Stimulated activated CD4-positive, alpha-beta T cell treated with anti-CD3 and anti-CD28 coated beads, Interleukin-1b, Interleukin-23, amount 100 ng/mL, for 24 hours (primary cell): ENCODE results near the gene TRIM17.

Experiments
- DNase-seq, 4 experiments: peaks; one replicate each; pipeline ENCODE4 v3.0.0-alpha.2; 2020; ENCODE audit warnings: low read depth in 4 of 4, low spot score in 1 of 4

The TRIM17 gene

DNA sequence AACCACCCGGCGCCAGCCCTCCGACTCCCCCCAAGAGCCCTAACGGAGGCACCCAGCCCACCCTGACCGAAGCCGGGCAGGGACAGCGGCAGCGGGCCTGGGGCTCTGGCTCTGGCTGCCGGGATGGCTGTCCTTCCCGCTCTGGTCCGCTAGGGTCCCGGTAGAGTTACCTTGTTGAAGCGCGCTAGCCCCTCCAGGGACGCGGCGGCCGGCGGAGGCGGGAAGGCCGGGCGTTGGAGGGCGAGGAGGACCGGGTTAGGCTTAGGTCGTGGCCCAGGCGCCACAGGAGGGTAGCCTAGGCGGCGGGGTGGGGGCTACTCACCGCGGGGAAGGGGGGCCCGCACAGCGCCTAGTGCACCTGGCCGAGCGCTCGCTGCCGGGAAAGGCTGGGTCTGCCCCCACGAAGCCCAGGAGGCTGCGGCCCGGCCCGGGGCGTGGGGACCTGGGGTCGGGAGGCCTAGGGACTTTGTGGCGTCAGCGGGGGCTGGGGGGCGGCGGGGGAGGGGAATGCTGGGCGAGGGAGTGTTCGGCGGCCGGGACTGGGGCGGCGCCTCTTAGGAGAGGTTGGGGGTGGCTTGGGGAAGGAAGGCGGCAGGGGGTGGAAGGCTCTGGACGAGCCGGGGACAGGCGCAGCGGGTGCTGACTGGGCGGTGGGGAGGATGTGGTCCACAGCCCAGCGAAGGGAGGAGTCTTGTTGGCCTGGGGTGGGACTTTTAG lies at the start of gene TRIM17:
Gene TRIM17, minus strand, starts transcription at position 645 of the 717 bp plus-strand sequence. CDS start 1,789 bp downstream, outside the sequence.
- DNase-seq = peak in 1 of 4 experiments; percentile 32

- DNase-seq = no peak
These were observed 49.0 kb upstream of the TRIM17 start for GRCh38 chr1:228465571-228466146.

DNA sequence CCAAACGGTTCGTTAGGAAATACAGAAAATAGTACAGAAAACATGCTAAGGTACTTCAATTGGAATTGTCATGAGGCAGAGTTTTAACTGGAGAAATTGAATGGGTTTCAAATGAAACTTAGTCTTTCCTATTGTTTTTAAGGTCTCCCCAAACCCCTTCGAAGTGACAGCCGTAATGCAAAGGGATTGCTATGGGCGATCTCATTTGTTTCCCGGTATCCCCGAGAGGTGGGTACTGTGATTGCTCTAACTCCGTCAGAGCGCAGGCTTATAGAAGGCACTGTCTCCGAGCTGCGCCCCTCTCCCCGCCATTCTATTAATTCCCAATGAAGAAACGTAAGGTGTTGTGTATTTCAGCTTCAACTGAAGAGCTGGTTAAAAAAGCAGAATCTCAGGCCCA lies 48.5 kb upstream of the TRIM17 start:
- DNase-seq = no peak

DNA sequence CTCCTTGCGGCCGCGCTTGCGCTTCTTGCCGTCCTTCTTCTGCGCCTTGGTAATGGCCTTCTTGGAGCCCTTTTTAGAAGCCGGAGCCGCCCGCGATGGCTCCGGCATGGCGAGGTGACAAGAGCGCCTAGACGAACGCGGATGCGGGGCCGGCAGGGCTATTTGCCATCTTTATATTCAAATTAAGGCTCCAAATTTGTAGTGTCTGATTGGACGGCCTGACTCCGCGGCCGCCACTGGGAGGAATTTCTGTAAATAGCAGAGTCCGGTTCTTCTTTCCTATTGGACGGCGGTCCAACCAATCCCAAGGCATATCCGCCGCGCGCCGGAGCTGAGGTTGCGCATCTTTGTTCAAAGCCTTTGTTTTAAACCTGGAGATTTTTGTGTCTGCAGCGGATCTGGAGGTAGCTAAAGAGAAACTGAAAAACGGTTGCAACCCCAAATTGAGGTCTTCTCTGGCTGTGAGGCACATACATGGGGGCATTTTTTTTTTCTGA lies 47.9 kb upstream of the TRIM17 start:
- peak; percentile 63 to 81 (median 70) for DNase-seq

- peak in 2 of 4 experiments; percentile 22 to 65 for DNase-seq
These were observed 47.1 kb upstream of the TRIM17 start for GRCh38 chr1:228463559-228464455.

DNA sequence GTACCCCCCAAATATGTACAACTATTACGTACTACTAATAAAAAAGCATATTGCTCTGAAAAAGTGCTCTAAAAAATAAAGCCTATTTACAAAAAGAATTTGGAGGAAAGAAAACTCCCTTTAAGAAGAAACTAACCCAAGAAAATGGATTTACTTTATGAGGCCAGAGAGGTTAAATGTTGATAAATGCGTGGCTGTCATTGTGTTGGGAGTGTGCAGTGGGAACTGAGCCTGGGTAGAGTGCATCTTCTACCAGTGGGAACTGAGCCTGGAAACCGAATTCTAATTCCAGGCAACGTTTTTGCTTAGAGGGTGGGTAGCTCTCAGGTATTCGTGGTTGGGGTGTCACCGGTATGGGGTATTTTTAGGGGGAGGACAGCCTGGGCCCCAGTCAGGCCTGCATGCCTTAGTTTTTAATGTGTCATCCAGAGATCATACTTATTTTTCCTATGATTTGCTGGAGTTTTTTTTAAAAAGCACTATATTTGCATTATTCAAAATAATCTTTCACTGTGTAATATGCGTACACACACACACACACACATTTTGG lies 46.4 kb upstream of the TRIM17 start:
- DNase-seq = no peak

GRCh38 chr1:228462560-228462959 lies 45.9 kb upstream of the TRIM17 start:
- DNase-seq = no peak

DNA sequence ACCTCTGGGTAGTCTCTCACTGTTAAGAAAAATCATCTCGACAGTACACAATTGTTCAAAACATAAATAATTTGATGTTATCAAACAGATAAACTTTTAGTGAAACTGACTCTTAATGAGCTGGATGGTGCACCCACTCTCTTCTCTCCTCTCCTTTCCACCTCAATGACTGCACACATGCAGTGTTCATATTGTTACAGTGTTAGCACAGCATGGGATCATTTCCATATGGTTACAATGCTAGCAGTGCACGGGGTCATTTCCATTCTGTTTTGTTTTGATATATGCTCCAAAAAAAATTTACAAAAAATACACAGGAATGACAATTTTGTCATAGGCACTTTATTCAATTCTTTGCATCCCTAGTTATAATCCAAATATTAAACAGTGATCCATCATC lies 44.2 kb upstream of the TRIM17 start:
- DNase-seq = no peak

GRCh38 chr1:228459091-228459993 lies 42.7 kb upstream of the TRIM17 start:
- DNase-seq = peak in 2 of 4 experiments; percentile 18 to 39

GRCh38 chr1:228457396-228458176 lies 40.9 kb upstream of the TRIM17 start:
- DNase-seq = peak; percentile 52 to 72 (median 68)

DNA sequence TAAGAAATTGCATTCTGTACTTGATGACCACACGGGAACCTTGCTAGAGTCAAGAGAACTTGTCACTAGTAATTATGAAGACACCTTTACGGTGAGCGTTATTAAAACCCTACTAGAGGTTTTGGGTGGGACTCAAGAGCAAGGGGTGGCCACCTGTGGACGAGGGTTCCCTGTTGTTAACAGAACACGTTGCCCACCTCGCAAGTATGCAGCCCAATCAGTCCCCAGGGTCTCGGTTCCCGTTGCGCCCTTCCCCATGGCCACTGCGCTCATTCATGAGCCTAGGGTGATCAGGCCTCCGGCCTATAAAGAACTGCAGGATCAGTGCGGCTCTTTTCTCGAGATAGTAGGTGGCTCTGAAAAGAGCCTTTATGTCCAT lies 40.3 kb upstream of the TRIM17 start:
- no peak for DNase-seq

DNA sequence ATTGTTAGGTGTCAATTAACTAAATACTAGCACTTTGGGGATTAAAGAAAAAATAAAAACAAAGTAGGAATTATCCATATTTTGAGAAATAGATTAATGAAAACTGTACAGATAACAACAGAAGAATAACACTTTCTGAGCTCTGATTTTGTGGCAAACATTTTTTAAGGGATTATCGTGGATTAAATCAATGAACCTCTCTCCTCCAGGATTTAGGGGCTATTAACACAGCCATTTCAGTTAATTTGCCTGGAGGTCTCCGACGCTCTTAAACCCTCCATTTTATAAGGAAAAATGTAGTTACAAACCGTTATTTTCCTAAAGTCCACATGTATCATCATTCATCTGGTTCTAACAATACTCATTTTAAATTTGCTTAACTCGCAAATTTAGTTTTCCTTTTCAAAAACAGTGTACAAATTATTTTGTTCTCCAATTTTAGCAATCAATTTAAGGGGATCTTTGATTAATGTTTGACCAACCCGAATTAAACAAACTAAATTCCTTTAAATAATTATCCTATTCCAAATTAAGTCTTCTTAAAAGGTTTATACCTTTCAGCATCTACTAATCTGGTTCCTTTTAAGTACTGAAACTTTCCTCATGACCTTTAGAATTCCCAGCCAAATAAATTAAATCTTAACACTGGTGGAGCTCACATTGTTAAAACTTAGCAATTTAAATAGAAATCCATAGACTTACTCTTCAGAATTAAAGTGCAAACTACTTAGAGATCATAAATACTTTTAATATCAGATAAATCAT lies 39.8 kb upstream of the TRIM17 start:
- no peak for DNase-seq

DNA sequence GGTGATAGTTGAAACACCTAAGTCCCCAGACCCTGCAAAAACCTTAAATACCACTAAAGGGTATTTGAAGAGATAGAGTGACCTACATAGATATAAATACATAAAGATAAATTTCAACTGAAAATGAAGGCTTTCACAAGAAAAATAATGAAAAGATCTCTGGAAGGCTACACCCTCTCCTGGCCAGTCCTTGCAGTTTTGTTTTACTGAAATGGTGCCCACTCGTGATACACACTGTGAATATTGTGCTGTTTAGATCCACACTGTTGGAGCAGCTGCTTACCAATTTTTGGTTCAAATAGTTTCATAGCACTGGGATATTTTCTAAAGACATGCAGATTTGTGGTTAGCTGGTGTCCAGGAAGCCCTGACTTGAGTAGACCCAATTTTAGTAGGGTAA lies 39.1 kb upstream of the TRIM17 start:
- DNase-seq = no peak

DNA sequence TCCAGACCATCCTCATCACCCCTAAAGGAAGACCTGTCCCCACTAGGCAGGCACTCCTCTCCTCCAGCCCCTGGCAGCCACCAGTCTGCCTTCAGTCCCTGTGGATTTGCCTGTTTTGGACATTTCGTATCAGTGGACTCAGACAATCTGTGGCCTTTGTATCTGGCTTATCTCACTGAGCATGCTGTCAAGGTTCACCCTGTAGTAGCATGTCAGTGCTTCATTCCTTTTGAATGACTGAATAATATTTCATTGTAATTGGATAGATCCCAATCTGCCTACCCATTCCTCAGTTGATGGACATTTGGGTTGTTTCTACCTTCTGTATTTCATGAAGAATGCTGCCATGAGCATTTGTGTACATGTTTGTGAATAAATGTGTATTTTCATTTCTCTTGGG lies 37.6 kb upstream of the TRIM17 start:
- DNase-seq = no peak

GRCh38 chr1:228453614-228454013 lies 37.0 kb upstream of the TRIM17 start:
- DNase-seq = no peak

DNA sequence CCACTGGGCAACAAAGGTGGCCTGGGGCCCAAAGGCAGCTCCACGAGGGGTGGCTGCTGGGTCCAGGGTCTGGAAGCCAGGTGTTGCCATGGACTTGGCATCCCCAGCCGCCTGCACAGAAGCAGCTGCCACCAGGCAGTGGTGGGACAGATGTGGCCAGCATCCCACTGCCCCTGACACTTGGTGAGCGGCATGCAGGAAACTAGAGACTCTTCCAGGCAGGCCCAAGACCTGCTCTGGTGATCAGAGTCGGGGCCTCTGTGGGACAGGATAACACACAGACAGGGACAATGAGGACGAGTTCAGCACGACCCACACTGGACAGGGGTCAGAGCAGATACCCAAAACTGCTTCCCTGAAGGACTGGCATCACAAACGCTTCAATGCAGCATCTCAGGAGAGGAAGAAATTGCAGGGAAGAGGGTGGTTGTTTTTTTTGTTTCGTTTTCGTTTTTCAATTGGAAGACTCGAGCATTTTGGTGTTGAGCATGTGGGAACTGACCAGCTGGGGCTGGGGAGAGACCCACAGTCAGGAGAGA lies 36.4 kb upstream of the TRIM17 start:
- no peak for DNase-seq

- no peak for DNase-seq
These were observed 35.7 kb upstream of the TRIM17 start for GRCh38 chr1:228452194-228453021.

- DNase-seq = no peak
These were observed 33.5 kb upstream of the TRIM17 start for GRCh38 chr1:228450200-228450599.
